ENCODE results near the gene FGF19. TPM values are rescaled to one million over a fixed set of nuclear protein-coding genes. Genes with fewer than 3 reads are reported as not detected.

The FGF19 gene
- polyA plus RNA-seq, 1 donor from 2014 or later = 4.6 TPM

- Histone ChIP-seq H3K9ac (ENCODE audit: low read length) (no peak overlapping the region), H3K27ac (ENCODE audit: low read length) (no peak overlapping the region), H3K79me2 (replicated peaks; ENCODE audit: insufficient read depth, low read length) (no peaks in the 10 kb centered on the region), H3K9me2 (ENCODE audit: insufficient read depth, low read length) (no peaks in the 10 kb centered on the region), H3K36me3 (ENCODE audit: insufficient read depth, low read length) (no peaks in the 10 kb centered on the region), H3K4me3 (ENCODE audit: low read length) (no peak overlapping the region), H3F3A (ENCODE audit: insufficient read depth, low read length, poor library complexity, severe bottlenecking) (no peaks in the 10 kb centered on the region), H2AFZ (ENCODE audit: low read depth, low read length) (no peak overlapping the region), H3K4me2 (ENCODE audit: low read length) (no peak overlapping the region), H3K9me3 (ENCODE audit: low read length) (no peaks in the 10 kb centered on the region), H3K27me3 (ENCODE audit: insufficient read depth, low read depth, low read length) (no peaks in the 10 kb centered on the region), H4K20me1 (ENCODE audit: insufficient read depth) (no peaks in the 10 kb centered on the region)
- no peak for TF ChIP-seq RAD21 (conservative IDR thresholded peaks at IDR 0.05)
- TF ChIP-seq, protein P1, sequence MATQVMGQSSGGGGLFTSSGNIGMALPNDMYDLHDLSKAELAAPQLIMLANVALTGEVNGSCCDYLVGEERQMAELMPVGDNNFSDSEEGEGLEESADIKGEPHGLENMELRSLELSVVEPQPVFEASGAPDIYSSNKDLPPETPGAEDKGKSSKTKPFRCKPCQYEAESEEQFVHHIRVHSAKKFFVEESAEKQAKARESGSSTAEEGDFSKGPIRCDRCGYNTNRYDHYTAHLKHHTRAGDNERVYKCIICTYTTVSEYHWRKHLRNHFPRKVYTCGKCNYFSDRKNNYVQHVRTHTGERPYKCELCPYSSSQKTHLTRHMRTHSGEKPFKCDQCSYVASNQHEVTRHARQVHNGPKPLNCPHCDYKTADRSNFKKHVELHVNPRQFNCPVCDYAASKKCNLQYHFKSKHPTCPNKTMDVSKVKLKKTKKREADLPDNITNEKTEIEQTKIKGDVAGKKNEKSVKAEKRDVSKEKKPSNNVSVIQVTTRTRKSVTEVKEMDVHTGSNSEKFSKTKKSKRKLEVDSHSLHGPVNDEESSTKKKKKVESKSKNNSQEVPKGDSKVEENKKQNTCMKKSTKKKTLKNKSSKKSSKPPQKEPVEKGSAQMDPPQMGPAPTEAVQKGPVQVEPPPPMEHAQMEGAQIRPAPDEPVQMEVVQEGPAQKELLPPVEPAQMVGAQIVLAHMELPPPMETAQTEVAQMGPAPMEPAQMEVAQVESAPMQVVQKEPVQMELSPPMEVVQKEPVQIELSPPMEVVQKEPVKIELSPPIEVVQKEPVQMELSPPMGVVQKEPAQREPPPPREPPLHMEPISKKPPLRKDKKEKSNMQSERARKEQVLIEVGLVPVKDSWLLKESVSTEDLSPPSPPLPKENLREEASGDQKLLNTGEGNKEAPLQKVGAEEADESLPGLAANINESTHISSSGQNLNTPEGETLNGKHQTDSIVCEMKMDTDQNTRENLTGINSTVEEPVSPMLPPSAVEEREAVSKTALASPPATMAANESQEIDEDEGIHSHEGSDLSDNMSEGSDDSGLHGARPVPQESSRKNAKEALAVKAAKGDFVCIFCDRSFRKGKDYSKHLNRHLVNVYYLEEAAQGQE (IDR thresholded peaks at IDR 0.05; ENCODE audit: borderline replicate concordance) = no peak
- TF ChIP-seq MXI1 (conservative IDR thresholded peaks at IDR 0.05; ENCODE audit: poor library complexity, severe bottlenecking) = no peak
- TF ChIP-seq SMC3 (conservative IDR thresholded peaks at IDR 0.05; ENCODE audit: poor library complexity) = no peak
- no peak for TF ChIP-seq POLR2AphosphoS5 (IDR thresholded peaks at IDR 0.05)
Observed at GRCh38 chr11:69664901-69665300, 38.9 kb downstream of the FGF19 start.

DNA sequence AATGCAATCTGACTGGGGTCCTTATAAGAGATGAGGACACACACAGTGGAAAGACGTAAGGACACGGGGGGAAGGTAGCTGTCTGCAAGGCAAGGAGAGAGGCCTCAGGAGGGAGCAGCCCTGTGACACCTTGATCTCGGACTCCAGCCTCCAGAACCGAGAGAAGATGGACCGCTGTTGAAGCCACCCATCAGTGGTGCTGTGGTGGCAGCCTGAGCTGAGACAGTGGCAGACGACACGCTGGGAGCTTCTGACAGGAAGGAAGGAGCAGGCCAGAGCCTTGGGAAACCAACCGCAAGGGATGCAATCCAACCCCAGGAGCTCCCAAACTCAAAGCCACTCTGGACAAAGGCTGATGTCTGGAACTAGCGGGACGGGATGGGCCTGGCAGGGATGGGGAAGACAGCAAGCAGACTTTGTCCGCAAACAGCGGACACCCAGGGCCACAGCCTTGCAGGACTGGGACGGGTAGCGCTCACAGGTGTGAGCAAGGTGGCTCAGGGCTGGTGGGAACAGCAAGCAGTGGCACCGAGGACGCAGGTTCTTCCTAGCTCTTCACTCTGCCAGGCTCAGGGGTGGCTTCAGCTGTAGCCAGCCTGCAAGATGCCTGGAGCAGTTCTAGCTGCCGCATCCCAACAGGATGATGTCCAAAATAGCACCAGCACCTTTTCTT, 39.6 kb downstream of the FGF19 start:
- Histone ChIP-seq H3K9me2 (ENCODE audit: insufficient read depth, low read length) (no peaks in the 10 kb centered on the region), H3K79me2 (replicated peaks; ENCODE audit: insufficient read depth, low read length) (no peaks in the 10 kb centered on the region), H4K20me1 (ENCODE audit: insufficient read depth) (no peaks in the 10 kb centered on the region), H2AFZ (ENCODE audit: low read depth, low read length) (no peak overlapping the region), H3K4me3 (ENCODE audit: low read length) (no peak overlapping the region), H3K4me2 (ENCODE audit: low read length) (no peak overlapping the region), H3K27me3 (ENCODE audit: insufficient read depth, low read depth, low read length) (no peaks in the 10 kb centered on the region), H3K9me3 (ENCODE audit: low read length) (no peaks in the 10 kb centered on the region), H3F3A (ENCODE audit: insufficient read depth, low read length, poor library complexity, severe bottlenecking) (no peaks in the 10 kb centered on the region), H3K27ac (ENCODE audit: low read length) (no peak overlapping the region), H3K36me3 (ENCODE audit: insufficient read depth, low read length) (no peaks in the 10 kb centered on the region), H3K9ac (ENCODE audit: low read length) (no peak overlapping the region)
- TF ChIP-seq, protein P1 (IDR thresholded peaks at IDR 0.05; ENCODE audit: borderline replicate concordance) = no peak
- TF ChIP-seq TAF1 (IDR thresholded peaks at IDR 0.05; ENCODE audit: low read depth) (no peak), EP300 (conservative IDR thresholded peaks at IDR 0.05; ENCODE audit: poor library complexity, severe bottlenecking) (no peak), MXI1 (conservative IDR thresholded peaks at IDR 0.05; ENCODE audit: poor library complexity, severe bottlenecking) (no peak), CTCF (IDR thresholded peaks at IDR 0.05; ENCODE audit: poor library complexity, severe bottlenecking) (no peak), EZH2 (IDR thresholded peaks at IDR 0.05; ENCODE audit: borderline replicate concordance, insufficient read depth, low read length, poor library complexity, severe bottlenecking) (no peak)
